Measurements from ENCODE around the gene ENTR1. TPM values are rescaled to one million over a fixed set of nuclear protein-coding genes. Genes with fewer than 3 reads are reported as not detected.
A peak's percentile ranks its signal among the peaks of the same experiment; 100 is the strongest.

The ENTR1 gene
- polyA plus RNA-seq, 4 donors, result 22.7 to 46.4 (median 31.8) TPM

DNA sequence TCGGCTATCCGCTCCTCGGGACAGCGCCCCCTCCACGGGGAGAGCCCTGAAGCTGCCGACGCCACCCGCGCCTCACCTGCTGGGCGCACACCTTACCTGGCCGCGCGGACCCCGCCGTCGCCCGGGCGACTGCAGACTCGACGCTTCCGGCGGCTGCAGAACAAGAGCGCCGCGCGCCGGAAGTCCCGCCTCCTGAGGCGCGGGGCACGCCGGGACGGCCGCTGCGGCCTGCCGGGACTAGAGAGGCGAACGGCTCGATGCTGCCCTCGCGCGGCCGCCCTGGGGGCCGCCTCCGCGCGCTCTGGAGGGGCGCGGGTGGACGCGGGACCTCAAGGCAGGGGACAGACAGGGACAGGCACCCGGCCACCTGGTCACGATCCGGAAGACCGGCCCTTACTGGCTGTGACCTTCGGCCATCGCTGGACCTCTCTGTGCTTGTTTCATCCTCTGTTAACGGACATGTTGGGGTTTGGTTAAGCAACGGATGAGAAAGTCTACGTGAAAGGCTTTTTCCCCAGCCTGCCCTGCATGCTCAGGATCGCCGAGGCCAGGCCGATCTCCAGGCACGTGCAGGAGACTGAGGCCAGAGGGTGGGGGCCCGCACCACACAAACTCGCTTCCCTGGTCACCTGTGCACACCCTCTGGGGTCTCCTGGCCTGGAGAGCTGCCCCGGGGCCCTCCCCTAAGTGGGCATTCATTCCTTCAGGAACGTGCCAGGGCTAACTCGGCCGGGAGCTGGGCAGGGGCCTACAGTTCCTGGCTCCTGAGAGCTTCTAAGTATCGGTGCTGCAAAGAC is 10.2 kb downstream of the ENTR1 start, which contains the start of gene SNAPC4:
Gene SNAPC4 (minus strand): TSS at position 133 of the 797 bp plus-strand sequence. CDS start 1,742 bp downstream, outside the sequence.
- Histone ChIP-seq H3K36me3 (ENCODE audit: control insufficient read depth in 3 of 3, insufficient read depth in 2 of 3, low read depth in 1 of 3, low read length in 3 of 3) (peaks cover 7 to 71% (median 8%) of the 10 kb centered on the region in 3 donors), H3K27me3 (ENCODE audit: control insufficient read depth in 3 of 3, insufficient read depth in 3 of 3, low read length in 3 of 3) (no peaks in the 10 kb centered on the region), H3K4me3 (ENCODE audit: low read depth in 1 of 3, low read length in 3 of 3) (peak within 1 kb of the TSS; percentile 60 to 80 (median 76)), H3K27ac (ENCODE audit: low read depth in 1 of 3, low read length in 2 of 3) (peak within 1 kb of the TSS in 2 of 3 donors; percentile 0 to 70), H3K4me1 (ENCODE audit: control insufficient read depth in 3 of 3, insufficient read depth in 2 of 3, low read depth in 1 of 3, low read length in 2 of 3) (peaks cover 0 to 6% (median 5%) of the 10 kb centered on the region in 3 donors), H3K9me3 (ENCODE audit: control insufficient read depth in 2 of 2, insufficient read depth in 1 of 2, low read depth in 1 of 2, low read length in 1 of 2) (no peaks in the 10 kb centered on the region)
- FAIRE-seq, result no peak
- WGBS, 3 donors, result 6 to 8% (median 6%) methylated on average over 50 to 71 of the region's 71 CpGs
- DNase-seq, result peak; percentile 85 to 96

DNA sequence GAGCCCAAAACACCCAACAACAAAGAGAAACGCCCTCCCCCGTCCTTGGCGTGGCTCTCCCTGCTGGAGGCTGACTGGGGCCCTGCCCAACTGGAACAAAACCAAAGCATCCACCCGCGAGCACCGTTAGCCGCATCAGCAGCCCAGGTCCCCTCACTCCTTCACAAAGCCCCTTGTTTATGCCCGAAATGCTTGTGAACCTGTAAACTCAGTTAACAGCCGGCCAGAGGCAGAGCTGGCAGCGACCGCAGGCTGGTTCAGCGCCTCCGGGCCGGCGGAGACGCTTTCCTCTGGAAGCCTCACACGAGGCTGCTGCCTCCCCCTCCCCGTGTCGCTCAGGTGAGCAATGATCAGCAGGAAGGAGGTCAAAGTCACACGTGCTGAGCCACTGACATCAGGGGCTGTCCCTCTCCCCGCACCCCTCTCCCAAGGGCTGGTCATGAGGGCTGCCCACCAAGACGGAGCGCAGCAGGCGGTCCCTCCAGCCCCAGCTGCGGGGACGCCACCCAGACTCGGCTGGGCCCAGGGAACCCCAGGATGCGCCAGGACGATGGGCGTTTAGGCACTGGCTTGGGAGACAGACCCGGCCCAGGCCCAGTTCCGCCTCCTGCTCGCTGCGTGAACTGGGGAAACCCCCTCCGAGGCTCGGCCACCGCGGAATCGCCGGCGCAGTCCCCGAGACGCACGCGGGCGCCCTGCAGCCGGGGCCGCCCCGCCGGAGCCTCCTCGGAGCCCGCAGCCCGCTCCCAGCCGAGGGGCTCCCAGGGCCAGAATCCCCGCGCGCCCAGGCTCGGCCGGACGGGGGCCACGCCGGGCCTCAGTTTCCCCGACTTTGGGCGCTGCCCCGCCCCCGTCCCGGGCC is 11.0 kb downstream of the ENTR1 start:
- Histone ChIP-seq H3K4me1 (ENCODE audit: control insufficient read depth in 3 of 3, insufficient read depth in 2 of 3, low read depth in 1 of 3, low read length in 2 of 3) (peaks cover 0 to 6% (median 5%) of the 10 kb centered on the region in 3 donors), H3K9me3 (ENCODE audit: control insufficient read depth in 2 of 2, insufficient read depth in 1 of 2, low read depth in 1 of 2, low read length in 1 of 2) (no peaks in the 10 kb centered on the region), H3K36me3 (ENCODE audit: control insufficient read depth in 3 of 3, insufficient read depth in 2 of 3, low read depth in 1 of 3, low read length in 3 of 3) (peaks cover 2 to 72% (median 7%) of the 10 kb centered on the region in 3 donors), H3K4me3 (ENCODE audit: low read depth in 1 of 3, low read length in 3 of 3) (peak overlapping the region; percentile 60 to 80 (median 76)), H3K27me3 (ENCODE audit: control insufficient read depth in 3 of 3, insufficient read depth in 3 of 3, low read length in 3 of 3) (no peaks in the 10 kb centered on the region), H3K27ac (ENCODE audit: low read depth in 1 of 3, low read length in 2 of 3) (peak overlapping the region in 1 of 3 donors; percentile 70)
- FAIRE-seq (no peak), DNase-seq (peak; percentile 46 to 76)
- 1% methylated on average over 56 to 67 of the region's 67 CpGs for WGBS, 3 donors

DNA sequence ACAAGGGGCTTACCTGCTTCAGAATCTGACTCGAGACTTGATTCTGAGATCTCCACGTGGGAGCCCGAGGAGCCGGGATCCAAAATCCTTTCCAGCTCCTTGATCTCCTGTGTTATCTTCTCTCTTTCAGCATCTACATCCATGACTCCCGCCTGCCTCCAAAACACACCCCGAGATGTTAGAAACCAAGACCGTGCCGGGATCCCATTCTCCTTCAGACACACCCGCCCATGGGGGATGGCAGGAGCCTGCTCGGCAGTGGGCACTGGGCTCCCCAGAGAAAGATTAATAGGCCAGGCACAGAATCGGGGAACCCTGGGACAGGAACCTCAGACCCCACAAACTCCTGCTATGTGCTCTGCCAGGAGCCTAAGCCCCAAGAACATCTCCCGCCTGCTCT is 12.1 kb downstream of the ENTR1 start:
- H3K4me1 ChIP-seq (ENCODE audit: control insufficient read depth in 3 of 3, insufficient read depth in 2 of 3, low read depth in 1 of 3, low read length in 2 of 3), result peaks cover 0 to 6% (median 5%) of the 10 kb centered on the region in 3 donors
- no peak overlapping the region for H3K4me3 ChIP-seq (ENCODE audit: low read depth in 1 of 3, low read length in 3 of 3)

DNA sequence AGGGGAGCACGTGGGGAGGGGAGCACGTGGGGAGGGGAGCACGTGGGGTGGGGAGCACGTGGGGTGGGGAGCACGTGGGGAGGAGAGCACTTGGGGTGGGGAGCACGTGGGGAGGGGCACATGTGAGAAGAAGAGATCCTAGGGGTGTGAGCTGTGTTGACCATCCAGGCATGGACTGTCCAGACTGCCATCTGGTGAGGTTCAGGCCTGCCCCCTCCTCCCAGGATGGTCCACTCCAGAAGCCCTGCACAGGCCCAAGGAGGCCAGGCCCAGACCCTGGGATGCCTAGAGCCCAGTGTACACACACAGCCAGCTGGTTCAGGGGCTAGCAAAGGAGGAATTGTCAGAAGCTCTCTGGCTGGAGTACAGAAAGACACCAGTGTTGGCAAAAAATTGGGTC is 12.8 kb downstream of the ENTR1 start:
- FAIRE-seq (no peak), DNase-seq (no peak)
- Histone ChIP-seq H3K4me3 (ENCODE audit: low read depth in 1 of 3, low read length in 3 of 3) (no peak overlapping the region), H3K36me3 (ENCODE audit: control insufficient read depth in 3 of 3, insufficient read depth in 2 of 3, low read depth in 1 of 3, low read length in 3 of 3) (peaks cover 2 to 77% (median 3%) of the 10 kb centered on the region in 3 donors), H3K27me3 (ENCODE audit: control insufficient read depth in 3 of 3, insufficient read depth in 3 of 3, low read length in 3 of 3) (no peaks in the 10 kb centered on the region), H3K27ac (ENCODE audit: low read depth in 1 of 3, low read length in 2 of 3) (no peak overlapping the region), H3K4me1 (ENCODE audit: control insufficient read depth in 3 of 3, insufficient read depth in 2 of 3, low read depth in 1 of 3, low read length in 2 of 3) (peaks cover 0 to 6% (median 5%) of the 10 kb centered on the region in 3 donors), H3K9me3 (ENCODE audit: control insufficient read depth in 2 of 2, insufficient read depth in 1 of 2, low read depth in 1 of 2, low read length in 1 of 2) (no peaks in the 10 kb centered on the region)
- 62 to 80% (median 77%) methylated on average over 2 to 6 of the region's 6 CpGs for WGBS, 3 donors

More for the DNA sequence above, 12.1 kb downstream of the ENTR1 start:
- 94 to 96% (median 96%) methylated on average over 12 of the region's 12 CpGs for WGBS, 3 donors
- Histone ChIP-seq H3K27ac (ENCODE audit: low read depth in 1 of 3, low read length in 2 of 3) (no peak overlapping the region), H3K27me3 (ENCODE audit: control insufficient read depth in 3 of 3, insufficient read depth in 3 of 3, low read length in 3 of 3) (no peaks in the 10 kb centered on the region), H3K36me3 (ENCODE audit: control insufficient read depth in 3 of 3, insufficient read depth in 2 of 3, low read depth in 1 of 3, low read length in 3 of 3) (peaks cover 2 to 72% (median 3%) of the 10 kb centered on the region in 3 donors), H3K9me3 (ENCODE audit: control insufficient read depth in 2 of 2, insufficient read depth in 1 of 2, low read depth in 1 of 2, low read length in 1 of 2) (no peaks in the 10 kb centered on the region)
- FAIRE-seq (no peak), DNase-seq (no peak)

DNA sequence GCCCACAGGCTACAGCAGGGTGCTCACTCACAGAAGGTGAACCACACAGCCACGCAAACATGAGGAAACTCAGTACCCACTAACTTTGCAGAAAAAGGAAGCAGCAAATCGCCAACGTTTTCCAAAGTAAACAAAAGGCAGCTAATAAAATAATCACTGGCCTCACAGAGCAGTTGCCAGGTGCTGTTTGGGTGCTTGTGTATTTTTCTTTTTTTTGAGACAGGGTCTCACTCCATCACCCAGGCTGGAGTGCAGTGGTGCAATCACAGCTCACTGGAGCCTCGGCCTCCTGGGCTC is 14.2 kb downstream of the ENTR1 start:
- no peak for DNase-seq

DNA sequence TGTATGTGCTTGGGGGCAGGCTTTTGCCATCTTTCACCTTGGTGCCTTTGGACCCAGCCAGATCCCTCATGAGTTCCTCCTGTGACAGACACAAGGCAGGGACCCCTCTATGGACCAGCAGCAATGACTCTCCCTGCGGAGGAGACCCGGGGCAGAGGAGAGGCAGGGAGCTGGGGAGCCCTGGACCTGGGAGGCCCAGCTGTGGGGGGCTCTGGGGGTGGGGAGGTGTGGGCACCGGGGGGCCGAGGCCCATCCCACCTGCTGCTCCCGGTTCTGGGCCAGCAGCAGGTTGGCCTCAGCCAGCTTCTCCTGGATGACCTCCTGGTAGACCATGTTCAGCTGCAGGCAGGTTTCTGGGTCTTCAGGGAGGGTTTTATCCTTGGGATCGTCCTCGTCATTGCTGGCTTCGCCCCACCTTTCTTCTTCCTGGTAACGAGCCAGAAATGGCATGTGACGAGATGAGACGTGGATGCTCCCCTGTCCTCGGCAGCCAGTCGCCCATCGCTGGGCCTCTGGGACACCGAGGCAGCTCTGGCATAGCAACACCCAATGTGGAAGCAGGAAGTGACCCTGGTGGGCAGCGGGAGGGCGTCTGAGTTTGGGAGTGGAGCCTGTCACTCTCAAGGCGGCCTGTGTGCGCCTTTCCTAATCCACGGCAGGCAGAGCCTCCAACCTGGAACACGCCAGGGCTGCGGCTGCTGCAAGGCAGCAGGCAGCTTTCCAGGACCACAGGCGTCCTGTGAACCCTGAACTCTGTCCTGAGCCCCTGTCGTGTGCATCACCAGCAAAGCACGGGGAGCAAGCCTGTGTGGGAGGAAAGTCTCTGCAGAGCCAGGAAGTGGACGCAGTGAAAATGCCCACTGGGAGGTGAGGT is 14.8 kb downstream of the ENTR1 start:
- peaks cover 0 to 6% (median 4%) of the 10 kb centered on the region in 3 donors for H3K4me1 ChIP-seq (ENCODE audit: control insufficient read depth in 3 of 3, insufficient read depth in 2 of 3, low read depth in 1 of 3, low read length in 2 of 3)
- WGBS, 3 donors, result 45 to 79% (median 60%) methylated on average over 26 of the region's 26 CpGs
- no peaks in the 10 kb centered on the region for H3K9me3 ChIP-seq (ENCODE audit: control insufficient read depth in 2 of 2, insufficient read depth in 1 of 2, low read depth in 1 of 2, low read length in 1 of 2)
- H3K36me3 ChIP-seq (ENCODE audit: control insufficient read depth in 3 of 3, insufficient read depth in 2 of 3, low read depth in 1 of 3, low read length in 3 of 3), result peaks cover 2 to 76% (median 9%) of the 10 kb centered on the region in 3 donors
- peak in 1 of 2 donors; percentile 15 for DNase-seq
- H3K27ac ChIP-seq (ENCODE audit: low read depth in 1 of 3, low read length in 2 of 3), result peak overlapping the region in 1 of 3 donors; percentile 17
- no peak for FAIRE-seq
- H3K4me3 ChIP-seq (ENCODE audit: low read depth in 1 of 3, low read length in 3 of 3), result no peak overlapping the region
- H3K27me3 ChIP-seq (ENCODE audit: control insufficient read depth in 3 of 3, insufficient read depth in 3 of 3, low read length in 3 of 3), result no peaks in the 10 kb centered on the region

More for the DNA sequence above, 14.2 kb downstream of the ENTR1 start:
- Histone ChIP-seq H3K36me3 (ENCODE audit: control insufficient read depth in 3 of 3, insufficient read depth in 2 of 3, low read depth in 1 of 3, low read length in 3 of 3) (peaks cover 2 to 75% (median 9%) of the 10 kb centered on the region in 3 donors), H3K27me3 (ENCODE audit: control insufficient read depth in 3 of 3, insufficient read depth in 3 of 3, low read length in 3 of 3) (no peaks in the 10 kb centered on the region), H3K4me3 (ENCODE audit: low read depth in 1 of 3, low read length in 3 of 3) (no peak overlapping the region), H3K9me3 (ENCODE audit: control insufficient read depth in 2 of 2, insufficient read depth in 1 of 2, low read depth in 1 of 2, low read length in 1 of 2) (no peaks in the 10 kb centered on the region), H3K27ac (ENCODE audit: low read depth in 1 of 3, low read length in 2 of 3) (peak overlapping the region in 1 of 3 donors; percentile 17), H3K4me1 (ENCODE audit: control insufficient read depth in 3 of 3, insufficient read depth in 2 of 3, low read depth in 1 of 3, low read length in 2 of 3) (peaks cover 0 to 6% (median 5%) of the 10 kb centered on the region in 3 donors)
- 7 to 57% (median 38%) methylated on average over 4 of the region's 4 CpGs for WGBS, 3 donors
- FAIRE-seq, result no peak

DNA sequence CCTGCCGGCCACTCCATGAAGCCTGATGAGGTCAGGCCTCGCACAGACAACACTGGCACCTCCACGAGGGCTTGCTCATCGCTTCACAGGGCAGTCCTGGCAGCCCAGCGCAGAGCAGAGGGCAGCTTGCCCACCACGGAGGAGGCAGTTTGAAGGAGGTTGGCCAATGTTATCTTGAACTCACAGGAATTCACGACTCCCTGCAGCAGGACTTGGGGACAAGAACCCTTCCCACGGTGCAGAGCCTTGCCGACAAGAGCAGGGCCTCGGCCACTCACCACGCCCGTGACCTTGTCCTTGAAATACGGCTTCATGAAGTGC is 15.4 kb downstream of the ENTR1 start:
- H3K27me3 ChIP-seq (ENCODE audit: control insufficient read depth in 3 of 3, insufficient read depth in 3 of 3, low read length in 3 of 3), result no peaks in the 10 kb centered on the region
- peaks cover 0 to 6% (median 0%) of the 10 kb centered on the region in 3 donors for H3K4me1 ChIP-seq (ENCODE audit: control insufficient read depth in 3 of 3, insufficient read depth in 2 of 3, low read depth in 1 of 3, low read length in 2 of 3)
- H3K4me3 ChIP-seq (ENCODE audit: low read depth in 1 of 3, low read length in 3 of 3), result no peak overlapping the region
- FAIRE-seq, result no peak
- peaks cover 2 to 81% (median 10%) of the 10 kb centered on the region in 3 donors for H3K36me3 ChIP-seq (ENCODE audit: control insufficient read depth in 3 of 3, insufficient read depth in 2 of 3, low read depth in 1 of 3, low read length in 3 of 3)
- no peaks in the 10 kb centered on the region for H3K9me3 ChIP-seq (ENCODE audit: control insufficient read depth in 2 of 2, insufficient read depth in 1 of 2, low read depth in 1 of 2, low read length in 1 of 2)
- 83 to 93% (median 89%) methylated on average over 13 of the region's 13 CpGs for WGBS, 3 donors
- DNase-seq, result no peak
- H3K27ac ChIP-seq (ENCODE audit: low read depth in 1 of 3, low read length in 2 of 3), result no peak overlapping the region
